HG02970 (cell line): ENCODE results near the gene PICALM.

Source experiments
- ATAC-seq: cut with Tn5 transposase; IDR thresholded peaks from one replicate; pipeline ENCODE4 v1.9.1; 2021; ENCODE audit warnings: mild to moderate bottlenecking, moderate library complexity, moderate number of reproducible peaks; ENCODE audit not compliant: unreplicated experiment, low FRiP score

PICALM gene

DNA sequence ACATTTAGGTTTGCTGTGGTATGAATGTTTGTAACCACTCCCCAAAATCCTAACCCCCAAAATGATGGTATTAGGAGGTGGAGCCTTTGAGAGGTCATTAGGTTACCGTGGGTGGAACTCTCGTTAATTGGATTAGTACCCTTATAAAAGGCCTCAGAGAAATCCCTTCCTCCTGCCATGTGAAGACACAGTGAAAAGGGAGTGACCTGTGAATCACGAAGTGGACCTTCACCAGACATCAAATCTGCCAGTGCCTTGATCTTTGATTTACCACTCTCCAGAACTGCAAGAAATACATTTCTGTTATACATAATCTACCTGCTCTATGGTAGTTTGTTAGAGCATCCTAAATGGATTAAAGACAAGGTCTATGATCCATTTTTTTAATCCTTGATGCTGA lies 12.6 kb upstream of the PICALM start:
- no peak for ATAC-seq

- no peak for ATAC-seq
These were observed 10.5 kb upstream of the PICALM start for GRCh38 chr11:86079421-86079820.

DNA sequence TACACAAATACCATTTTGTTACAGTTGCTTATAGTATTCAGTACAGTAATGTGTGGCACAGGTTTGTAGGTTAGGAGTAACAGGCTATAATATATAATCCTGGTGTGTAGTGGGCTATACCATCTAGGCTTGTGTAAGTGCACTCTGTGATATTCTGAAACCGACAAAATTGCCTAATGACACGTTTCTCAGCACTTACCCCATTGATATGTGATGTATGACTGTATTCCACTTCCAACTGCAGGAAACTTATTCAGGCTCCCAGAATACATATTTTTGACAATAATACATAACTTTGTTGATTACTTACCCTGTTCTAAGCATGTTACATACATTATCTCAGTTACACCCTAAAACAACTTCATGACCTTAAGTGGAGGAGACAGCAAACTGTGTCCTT lies 5.1 kb upstream of the PICALM start:
- no peak for ATAC-seq

- no peak for ATAC-seq
These were observed 3.3 kb upstream of the PICALM start for GRCh38 chr11:86072211-86072610.

- no peak for ATAC-seq
These were observed 1.5 kb upstream of the PICALM start for GRCh38 chr11:86070142-86071056.

DNA sequence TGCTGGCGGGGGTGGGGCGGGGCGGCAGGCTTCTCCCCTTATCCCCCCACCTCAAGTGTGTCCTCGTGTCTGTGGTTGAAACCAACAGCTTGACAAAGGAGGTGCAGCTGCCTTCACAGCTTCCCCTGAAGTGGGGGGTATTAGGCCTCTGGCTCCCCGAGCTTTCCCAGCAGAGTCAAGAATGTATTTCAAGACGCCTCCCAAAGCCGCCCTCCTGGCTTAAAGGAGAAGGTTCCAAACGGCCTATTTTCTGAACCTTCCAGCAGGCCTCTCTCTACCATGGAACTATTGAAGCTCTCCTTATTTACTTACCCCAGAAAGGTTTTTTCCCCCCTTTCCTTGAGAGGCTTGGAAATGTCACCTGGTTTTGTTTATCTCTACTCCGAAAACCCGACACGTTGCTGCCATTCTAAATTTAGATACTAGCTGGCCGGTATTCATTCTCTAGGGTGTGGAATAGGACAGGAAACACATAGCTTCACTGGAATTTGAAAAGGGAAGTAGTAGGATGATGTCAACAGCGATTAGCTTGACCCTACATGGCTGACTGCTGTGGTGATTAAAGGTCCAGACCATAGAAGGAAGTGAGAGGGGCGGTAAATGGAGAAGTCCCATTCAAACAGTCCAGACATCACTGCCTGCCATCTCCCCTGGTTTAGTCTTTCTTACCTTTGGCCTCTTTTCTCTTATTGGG lies 671 bp upstream of the PICALM start:
- ATAC-seq = peak; percentile 3

- peak; percentile 13 for ATAC-seq
These were observed 579 bp downstream of the PICALM start for GRCh38 chr11:86068138-86068871.

DNA sequence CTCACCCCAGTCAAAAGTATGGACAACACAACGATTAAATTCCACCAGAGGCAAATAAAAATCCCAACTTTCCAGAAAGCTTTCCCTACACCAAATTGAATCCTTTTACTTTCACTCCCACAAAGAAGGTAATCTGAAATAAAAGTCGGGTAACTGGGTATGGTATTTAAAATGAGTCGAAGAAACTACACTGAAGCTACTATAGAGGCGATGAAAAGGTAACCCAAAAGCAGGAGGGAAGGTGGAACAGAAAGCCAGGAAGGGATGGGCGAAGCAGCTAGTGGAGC lies 1.1 kb downstream of the PICALM start:
- no peak for ATAC-seq

DNA sequence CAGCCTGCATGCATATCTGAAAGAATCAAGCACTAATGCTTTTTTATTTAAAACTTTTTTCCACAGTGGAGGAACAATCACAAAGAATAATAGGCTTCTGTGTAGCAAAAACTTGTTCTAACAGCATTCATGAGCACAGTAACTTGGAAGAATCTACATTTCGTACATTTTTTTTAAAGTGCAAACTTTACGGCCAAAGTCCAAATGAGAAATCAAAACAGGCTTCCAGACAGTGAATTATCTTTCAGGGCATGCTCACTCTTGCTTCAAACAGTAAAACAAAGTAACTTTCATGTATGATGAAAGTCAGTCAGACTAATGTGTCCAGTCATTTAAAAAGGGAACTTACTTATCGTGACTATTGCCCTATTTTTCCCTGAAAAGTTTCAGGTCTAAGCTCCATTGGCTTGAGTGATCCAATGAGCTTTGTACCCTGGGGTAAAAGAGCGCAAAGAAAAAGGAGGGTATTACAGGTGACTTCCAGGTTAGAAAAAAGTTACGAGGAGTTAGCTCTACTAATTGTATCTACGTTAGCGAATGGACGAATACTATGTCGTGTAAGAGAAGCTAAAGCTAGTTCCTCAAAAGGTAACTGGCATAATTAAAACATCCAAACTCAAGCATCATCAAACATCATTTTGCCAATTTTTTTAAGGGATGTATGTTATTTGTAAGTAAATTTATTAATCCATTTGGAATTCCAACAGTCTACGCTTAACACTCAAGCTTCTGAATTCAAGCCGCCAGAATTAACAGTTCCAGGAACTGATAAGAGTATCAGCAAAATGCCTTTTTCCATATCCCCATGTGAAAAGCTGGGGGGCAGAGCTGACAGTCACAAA lies 1.7 kb downstream of the PICALM start:
- no peak for ATAC-seq

GRCh38 chr11:86066657-86067008 lies 2.3 kb downstream of the PICALM start:
- no peak for ATAC-seq

GRCh38 chr11:86066033-86066432 lies 2.9 kb downstream of the PICALM start:
- ATAC-seq = no peak

- ATAC-seq = no peak
These were observed 4.6 kb downstream of the PICALM start for GRCh38 chr11:86064220-86064803.

GRCh38 chr11:86063536-86063935 lies 5.3 kb downstream of the PICALM start:
- ATAC-seq = no peak

- no peak for ATAC-seq
These were observed 6.2 kb downstream of the PICALM start for GRCh38 chr11:86062719-86063118.

- ATAC-seq = no peak
These were observed 7.2 kb downstream of the PICALM start for GRCh38 chr11:86061483-86062205.

GRCh38 chr11:86060544-86060943 lies 8.3 kb downstream of the PICALM start:
- ATAC-seq = no peak

DNA sequence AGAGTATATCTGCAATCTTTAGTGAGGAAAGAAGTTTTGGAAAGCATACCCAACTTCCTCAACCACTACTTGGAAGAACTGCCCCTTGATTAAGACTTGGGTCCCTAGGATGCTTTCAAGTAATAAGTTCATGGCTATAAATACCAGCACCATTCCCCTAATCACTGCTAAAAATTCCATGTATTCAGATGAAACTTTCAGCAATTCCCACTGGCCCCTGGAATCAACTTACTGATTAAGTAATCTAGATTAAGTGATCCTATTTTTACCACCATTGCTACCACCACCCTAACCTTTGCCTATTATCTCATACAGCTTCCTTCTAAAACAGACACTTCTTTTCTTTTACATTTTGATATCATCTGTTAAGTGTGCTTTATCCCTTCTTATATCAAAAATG lies 10.5 kb downstream of the PICALM start:
- no peak for ATAC-seq

- ATAC-seq = no peak
These were observed 12.5 kb downstream of the PICALM start for GRCh38 chr11:86056351-86056854.
